Eye (tissue), 1 donor: ENCODE results near the gene PDE4D.

Experiments
- DNase-seq: peaks from one replicate; pipeline ENCODE4 v3.0.0-alpha.2; 2015

Gene PDE4D

GRCh38 chr5:59732301-59732700 lies 161.2 kb downstream of the PDE4D start:
- peak; percentile 60 for DNase-seq

GRCh38 chr5:59731809-59732208 lies 161.7 kb downstream of the PDE4D start:
- DNase-seq: no peak

DNA sequence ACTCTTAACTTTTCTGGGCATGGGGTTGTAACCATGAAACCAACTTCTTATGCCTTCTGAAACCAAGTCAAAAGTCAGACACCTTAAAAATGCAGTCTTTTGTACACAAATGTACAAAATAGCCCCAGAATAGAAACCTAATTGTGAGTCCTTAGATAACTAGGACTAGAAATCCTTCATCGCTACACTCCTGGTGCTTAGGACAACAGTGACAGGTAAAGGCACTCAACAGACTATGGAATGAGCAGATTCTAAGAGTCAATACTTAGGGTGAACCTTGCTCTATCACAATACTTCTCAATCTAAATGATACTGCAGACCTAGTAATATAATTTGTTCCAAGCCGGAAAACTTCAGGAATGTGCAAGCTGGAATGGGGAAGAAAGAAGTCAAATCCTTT lies 163.7 kb downstream of the PDE4D start:
- DNase-seq: no peak

DNA sequence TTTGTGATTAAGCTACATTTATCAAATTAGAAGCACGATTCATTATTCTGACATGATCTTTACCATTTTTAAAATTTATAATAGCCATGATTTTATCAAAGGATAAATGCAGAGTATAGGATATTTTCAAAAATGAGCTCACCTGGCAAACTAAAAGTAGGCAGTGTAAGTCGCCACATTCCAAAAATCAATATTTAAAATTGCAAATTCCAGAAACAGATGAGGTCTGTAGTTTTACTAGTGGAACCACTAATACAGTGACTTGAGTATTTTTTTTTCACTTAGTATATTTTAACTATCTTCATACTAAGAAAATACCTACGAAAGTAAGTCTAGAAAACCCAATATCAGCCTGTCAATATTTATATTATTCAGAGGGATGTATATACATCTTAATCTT lies 164.2 kb downstream of the PDE4D start:
- no peak for DNase-seq

DNA sequence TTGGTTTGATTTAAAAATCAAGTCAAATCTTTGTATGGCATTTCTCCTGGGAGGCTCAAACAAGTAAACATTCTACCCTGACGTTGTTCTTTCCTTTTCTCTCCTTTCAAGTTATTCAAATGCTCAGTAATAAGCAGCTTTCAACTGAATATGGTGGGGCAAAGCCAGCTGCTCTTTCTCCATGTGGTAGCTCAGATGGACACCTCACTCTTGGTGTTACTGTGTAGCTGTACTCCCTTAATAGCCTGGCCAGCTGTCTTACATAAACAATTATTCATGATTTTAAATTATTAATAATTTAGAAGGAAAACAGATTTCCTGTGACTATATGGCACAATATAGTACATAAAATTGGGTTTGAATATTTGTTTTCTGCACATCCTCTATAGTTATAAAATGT lies 165.2 kb downstream of the PDE4D start:
- peak; percentile 44 for DNase-seq

- no peak for DNase-seq
Measured at GRCh38 chr5:59727186-59727585, 166.3 kb downstream of the PDE4D start.

- DNase-seq: no peak
Measured at GRCh38 chr5:59725392-59725767, 168.1 kb downstream of the PDE4D start.

- DNase-seq: peak; percentile 52
Measured at GRCh38 chr5:59724482-59725391, 168.8 kb downstream of the PDE4D start.

GRCh38 chr5:59722874-59723273 lies 170.7 kb downstream of the PDE4D start:
- no peak for DNase-seq

DNA sequence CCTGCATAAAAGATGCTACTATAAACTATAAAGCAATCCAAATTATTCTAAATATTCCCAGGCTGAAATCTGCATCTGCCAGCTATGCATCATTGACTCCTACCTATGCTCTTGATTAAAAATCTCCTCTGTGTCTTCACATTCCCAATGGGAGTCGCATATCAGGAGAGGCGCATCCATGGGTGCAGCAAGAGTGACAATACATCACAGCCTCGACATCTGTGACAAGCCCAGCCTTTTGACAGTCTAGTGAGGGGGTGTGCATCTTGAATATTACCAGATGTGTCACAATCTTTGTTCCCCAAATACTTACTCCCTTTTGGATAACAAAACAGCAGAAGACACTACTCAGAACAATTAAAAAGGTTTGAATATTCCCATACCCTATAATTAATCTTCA lies 171.8 kb downstream of the PDE4D start:
- DNase-seq: no peak

GRCh38 chr5:59720063-59720462 lies 173.5 kb downstream of the PDE4D start:
- DNase-seq: no peak

DNA sequence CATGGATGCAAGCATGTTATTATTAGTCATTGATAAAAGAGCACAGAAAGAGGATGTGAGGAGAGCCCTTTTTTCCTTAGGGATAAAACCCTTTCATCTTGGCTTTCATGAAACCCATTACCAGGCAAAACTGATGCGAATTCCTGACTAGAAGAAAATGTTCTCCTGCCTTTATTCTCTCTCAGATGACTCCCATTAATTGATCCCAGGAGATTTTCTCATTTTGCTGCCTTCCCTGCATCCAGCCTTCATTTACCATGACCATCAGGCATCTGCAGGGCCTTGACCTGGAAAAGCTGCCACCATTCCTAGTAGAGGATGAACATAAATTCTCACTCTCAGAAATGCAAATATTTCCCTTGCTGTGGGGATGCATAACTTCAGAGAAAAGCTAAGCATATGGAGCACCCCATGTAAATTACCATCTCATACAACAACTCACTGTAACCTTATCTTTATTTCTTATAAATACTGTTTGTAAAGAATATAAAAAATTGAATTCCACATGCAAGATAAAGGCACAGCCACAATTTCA lies 176.5 kb downstream of the PDE4D start:
- DNase-seq: peak; percentile 55

DNA sequence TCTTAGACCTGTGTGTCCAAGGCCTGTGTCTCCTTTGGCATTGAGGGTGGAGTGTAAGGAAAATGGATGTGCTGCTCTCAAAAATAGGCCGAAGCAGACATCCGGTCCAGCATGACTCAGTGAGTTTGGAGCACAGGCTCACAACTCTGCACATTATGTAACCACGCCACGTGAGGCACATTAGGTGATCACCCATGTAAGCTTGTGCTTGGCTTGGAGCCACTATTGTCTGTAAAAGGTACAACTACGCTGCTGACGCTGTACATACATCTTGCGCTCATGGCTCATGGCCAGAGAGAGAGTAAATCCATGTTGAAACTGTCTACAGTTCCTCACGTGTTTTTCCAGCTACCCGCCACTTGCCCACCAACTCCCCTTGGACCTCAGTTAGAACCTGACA lies 177.5 kb downstream of the PDE4D start:
- no peak for DNase-seq

DNA sequence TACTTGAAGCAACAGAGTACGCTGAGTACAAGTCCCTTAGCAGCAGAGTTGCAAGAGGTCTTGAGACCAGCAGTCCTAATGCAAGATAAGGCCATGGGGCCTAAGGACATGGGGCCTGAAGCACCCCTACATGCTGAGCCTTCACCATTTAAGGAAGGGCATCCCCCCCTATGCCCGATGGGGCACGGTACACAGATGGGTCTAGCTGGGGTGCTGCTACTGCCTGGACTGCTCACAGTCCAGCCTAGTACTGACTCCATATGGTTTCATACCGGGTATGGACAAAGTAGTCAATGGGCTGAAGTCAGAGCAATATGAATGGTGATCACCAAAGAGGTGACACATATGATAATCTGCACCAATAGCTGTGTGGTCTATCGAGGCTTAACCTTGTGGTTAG lies 178.3 kb downstream of the PDE4D start:
- DNase-seq: no peak

GRCh38 chr5:59713498-59713844 lies 180.1 kb downstream of the PDE4D start:
- no peak for DNase-seq

GRCh38 chr5:59712836-59713497 lies 180.6 kb downstream of the PDE4D start:
- no peak for DNase-seq

DNA sequence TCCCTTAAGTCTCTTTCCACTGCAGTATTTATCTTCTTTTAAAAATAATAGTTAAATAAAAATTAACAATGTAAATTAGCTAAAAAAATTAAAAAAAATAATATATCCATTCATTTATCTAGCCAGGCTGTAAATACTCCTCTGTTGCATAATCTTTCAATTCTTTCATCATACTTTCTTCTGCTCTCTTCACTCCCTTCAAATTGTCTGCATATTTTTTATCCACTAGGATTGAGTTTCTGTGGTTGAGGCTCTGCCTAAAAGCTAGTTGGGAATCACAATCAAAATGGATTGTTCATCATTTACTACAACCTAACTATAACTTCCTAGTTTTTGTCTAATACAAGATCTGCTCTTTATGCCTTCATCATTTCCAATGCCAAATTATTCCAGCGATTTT lies 182.2 kb downstream of the PDE4D start:
- DNase-seq: no peak

DNA sequence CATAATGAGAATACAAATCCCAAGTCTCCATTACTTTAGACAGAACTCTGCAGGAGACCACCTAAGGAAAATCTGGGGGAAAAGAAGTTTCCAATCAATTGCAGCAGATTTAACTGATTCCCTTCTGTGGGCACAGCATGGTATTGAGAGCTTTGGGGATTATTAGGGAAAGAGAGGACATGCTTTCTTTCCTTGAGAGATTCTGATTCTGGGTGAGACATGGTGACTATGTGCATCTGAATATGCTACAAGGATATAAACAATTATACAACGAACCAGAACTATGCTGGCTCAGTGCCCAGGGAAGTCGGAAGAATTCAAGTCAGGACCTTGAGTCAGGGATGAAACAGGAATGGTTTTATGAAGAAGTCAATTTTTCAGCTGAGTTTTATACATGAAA lies 183.7 kb downstream of the PDE4D start:
- DNase-seq: peak; percentile 52

- DNase-seq: peak; percentile 33
Measured at GRCh38 chr5:59709346-59709821, 184.1 kb downstream of the PDE4D start.

DNA sequence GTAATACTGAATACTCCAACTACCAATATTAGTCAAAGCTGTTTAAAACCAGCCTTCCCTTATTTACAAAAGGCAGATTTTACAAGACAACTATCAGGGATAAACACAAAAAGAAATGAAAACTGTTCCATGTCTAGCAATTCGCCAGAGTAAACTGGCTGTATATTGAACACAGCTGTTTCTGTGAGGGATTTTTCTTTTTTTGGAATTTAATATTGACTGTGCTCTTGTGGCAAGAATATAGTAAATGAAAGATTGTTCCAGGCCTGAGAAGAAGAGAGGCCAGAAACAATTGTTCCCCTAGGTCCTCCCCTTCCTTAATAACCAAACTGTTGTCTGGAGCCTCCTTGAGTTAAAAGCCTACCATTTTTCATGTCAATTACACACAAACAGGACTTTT lies 188.6 kb downstream of the PDE4D start:
- DNase-seq: no peak

DNA sequence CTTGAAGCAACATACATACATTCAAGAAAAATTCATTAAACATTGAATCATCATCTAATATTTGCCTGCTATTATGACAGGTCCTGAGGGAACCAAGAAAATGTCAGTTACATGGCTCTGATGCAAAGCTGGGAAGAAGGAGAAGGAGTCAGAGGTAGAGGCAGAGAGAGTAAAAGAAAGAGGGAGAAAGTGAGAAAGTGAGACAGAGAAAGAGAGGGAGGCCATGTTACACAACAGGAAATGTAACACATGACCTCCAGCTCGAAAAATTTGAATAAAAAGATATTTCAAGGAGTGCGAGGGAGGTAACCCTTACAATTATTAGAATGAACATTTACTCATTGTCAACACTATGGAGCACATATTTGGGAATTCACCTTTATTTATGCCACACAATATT lies 189.7 kb downstream of the PDE4D start:
- DNase-seq: no peak

GRCh38 chr5:59698207-59699178 lies 195.0 kb downstream of the PDE4D start:
- DNase-seq: no peak

- no peak for DNase-seq
Measured at GRCh38 chr5:59694411-59694810, 199.1 kb downstream of the PDE4D start.
